ENCODE measurements around the gene HELB. TPM values are rescaled to one million over a fixed set of nuclear protein-coding genes. Genes with fewer than 3 reads are reported as not detected.

HELB gene
- polyA plus RNA-seq, 1 donor from 2014 or later: 1.8 TPM

DNA sequence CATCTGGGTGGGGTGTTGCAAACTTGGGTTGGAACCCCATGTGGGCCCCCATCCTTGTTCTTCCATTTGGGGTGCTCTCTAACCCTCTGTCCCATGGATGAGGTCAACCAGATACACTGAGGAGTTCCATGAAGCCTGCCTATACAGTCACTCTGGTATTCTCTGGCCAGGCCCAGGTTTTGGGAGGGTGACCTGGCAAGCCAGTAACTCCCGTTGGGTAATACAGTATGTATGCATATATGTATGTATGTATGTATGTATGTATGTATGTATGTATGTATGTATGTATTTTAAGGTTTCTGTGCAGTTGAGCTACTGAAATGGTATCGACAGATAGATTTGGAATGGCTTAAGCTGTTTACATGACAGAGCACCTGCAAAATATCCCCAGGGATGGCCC, 12.8 kb upstream of the HELB start:
- no peak overlapping the region for H3K9ac ChIP-seq (ENCODE audit: low read length)
- TF ChIP-seq TAF1 (IDR thresholded peaks at IDR 0.05; ENCODE audit: low read depth) (no peak), MXI1 (conservative IDR thresholded peaks at IDR 0.05; ENCODE audit: poor library complexity, severe bottlenecking) (no peak), SMC3 (conservative IDR thresholded peaks at IDR 0.05; ENCODE audit: poor library complexity) (no peak), EZH2 (IDR thresholded peaks at IDR 0.05; ENCODE audit: borderline replicate concordance, insufficient read depth, low read length, poor library complexity, severe bottlenecking) (no peak), EP300 (conservative IDR thresholded peaks at IDR 0.05; ENCODE audit: poor library complexity, severe bottlenecking) (no peak), POLR2AphosphoS5 (IDR thresholded peaks at IDR 0.05) (no peak), RAD21 (conservative IDR thresholded peaks at IDR 0.05) (no peak)
- TF ChIP-seq, protein P1, sequence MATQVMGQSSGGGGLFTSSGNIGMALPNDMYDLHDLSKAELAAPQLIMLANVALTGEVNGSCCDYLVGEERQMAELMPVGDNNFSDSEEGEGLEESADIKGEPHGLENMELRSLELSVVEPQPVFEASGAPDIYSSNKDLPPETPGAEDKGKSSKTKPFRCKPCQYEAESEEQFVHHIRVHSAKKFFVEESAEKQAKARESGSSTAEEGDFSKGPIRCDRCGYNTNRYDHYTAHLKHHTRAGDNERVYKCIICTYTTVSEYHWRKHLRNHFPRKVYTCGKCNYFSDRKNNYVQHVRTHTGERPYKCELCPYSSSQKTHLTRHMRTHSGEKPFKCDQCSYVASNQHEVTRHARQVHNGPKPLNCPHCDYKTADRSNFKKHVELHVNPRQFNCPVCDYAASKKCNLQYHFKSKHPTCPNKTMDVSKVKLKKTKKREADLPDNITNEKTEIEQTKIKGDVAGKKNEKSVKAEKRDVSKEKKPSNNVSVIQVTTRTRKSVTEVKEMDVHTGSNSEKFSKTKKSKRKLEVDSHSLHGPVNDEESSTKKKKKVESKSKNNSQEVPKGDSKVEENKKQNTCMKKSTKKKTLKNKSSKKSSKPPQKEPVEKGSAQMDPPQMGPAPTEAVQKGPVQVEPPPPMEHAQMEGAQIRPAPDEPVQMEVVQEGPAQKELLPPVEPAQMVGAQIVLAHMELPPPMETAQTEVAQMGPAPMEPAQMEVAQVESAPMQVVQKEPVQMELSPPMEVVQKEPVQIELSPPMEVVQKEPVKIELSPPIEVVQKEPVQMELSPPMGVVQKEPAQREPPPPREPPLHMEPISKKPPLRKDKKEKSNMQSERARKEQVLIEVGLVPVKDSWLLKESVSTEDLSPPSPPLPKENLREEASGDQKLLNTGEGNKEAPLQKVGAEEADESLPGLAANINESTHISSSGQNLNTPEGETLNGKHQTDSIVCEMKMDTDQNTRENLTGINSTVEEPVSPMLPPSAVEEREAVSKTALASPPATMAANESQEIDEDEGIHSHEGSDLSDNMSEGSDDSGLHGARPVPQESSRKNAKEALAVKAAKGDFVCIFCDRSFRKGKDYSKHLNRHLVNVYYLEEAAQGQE (IDR thresholded peaks at IDR 0.05; ENCODE audit: borderline replicate concordance): no peak
- TF ChIP-seq, protein P2, sequence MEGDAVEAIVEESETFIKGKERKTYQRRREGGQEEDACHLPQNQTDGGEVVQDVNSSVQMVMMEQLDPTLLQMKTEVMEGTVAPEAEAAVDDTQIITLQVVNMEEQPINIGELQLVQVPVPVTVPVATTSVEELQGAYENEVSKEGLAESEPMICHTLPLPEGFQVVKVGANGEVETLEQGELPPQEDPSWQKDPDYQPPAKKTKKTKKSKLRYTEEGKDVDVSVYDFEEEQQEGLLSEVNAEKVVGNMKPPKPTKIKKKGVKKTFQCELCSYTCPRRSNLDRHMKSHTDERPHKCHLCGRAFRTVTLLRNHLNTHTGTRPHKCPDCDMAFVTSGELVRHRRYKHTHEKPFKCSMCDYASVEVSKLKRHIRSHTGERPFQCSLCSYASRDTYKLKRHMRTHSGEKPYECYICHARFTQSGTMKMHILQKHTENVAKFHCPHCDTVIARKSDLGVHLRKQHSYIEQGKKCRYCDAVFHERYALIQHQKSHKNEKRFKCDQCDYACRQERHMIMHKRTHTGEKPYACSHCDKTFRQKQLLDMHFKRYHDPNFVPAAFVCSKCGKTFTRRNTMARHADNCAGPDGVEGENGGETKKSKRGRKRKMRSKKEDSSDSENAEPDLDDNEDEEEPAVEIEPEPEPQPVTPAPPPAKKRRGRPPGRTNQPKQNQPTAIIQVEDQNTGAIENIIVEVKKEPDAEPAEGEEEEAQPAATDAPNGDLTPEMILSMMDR (IDR thresholded peaks at IDR 0.05; ENCODE audit: poor library complexity, severe bottlenecking): no peak
- no peak overlapping the region for H3K4me3 ChIP-seq (ENCODE audit: low read length)
- H3K79me2 ChIP-seq (replicated peaks; ENCODE audit: insufficient read depth, low read length): no peaks in the 10 kb centered on the region
- no peaks in the 10 kb centered on the region for H3K9me3 ChIP-seq (ENCODE audit: low read length)
- no peak overlapping the region for H3K4me2 ChIP-seq (ENCODE audit: low read length)
- H3K27ac ChIP-seq (ENCODE audit: low read length): no peak overlapping the region
- no peaks in the 10 kb centered on the region for H4K20me1 ChIP-seq (ENCODE audit: insufficient read depth)
- H3K9me2 ChIP-seq (ENCODE audit: insufficient read depth, low read length): no peaks in the 10 kb centered on the region
- H3K36me3 ChIP-seq (ENCODE audit: insufficient read depth, low read length): no peaks in the 10 kb centered on the region
- no peak overlapping the region for H2AFZ ChIP-seq (ENCODE audit: low read depth, low read length)
- H3K27me3 ChIP-seq (ENCODE audit: insufficient read depth, low read depth, low read length): no peaks in the 10 kb centered on the region
- H3F3A ChIP-seq (ENCODE audit: insufficient read depth, low read length, poor library complexity, severe bottlenecking): no peaks in the 10 kb centered on the region

DNA sequence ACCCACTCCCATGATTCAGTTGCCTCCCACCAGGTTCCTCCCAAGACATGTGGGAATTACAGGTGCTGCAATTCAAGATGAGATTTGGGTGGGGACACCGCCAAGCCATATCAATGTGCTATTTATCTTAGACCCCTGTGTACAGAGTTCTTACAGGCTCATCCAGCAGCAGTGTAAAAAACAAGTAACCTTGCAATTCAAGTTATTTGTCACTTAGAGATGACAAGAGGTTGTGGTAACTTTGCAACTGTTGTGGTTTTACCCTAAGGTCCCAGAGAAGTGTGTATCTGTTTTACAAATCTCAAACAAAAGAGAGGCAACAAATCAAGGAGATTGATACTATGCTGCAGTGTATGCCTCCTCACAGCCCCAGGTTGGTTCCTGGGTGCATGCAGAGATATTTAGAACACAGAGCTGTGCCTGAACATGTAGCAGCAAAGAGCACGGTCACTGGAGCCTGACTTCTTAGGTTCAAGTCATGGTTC, 11.5 kb upstream of the HELB start:
- TF ChIP-seq EZH2 (IDR thresholded peaks at IDR 0.05; ENCODE audit: borderline replicate concordance, insufficient read depth, low read length, poor library complexity, severe bottlenecking) (no peak), EP300 (conservative IDR thresholded peaks at IDR 0.05; ENCODE audit: poor library complexity, severe bottlenecking) (no peak), TAF1 (IDR thresholded peaks at IDR 0.05; ENCODE audit: low read depth) (no peak), POLR2AphosphoS5 (IDR thresholded peaks at IDR 0.05) (no peak), MXI1 (conservative IDR thresholded peaks at IDR 0.05; ENCODE audit: poor library complexity, severe bottlenecking) (no peak), SMC3 (conservative IDR thresholded peaks at IDR 0.05; ENCODE audit: poor library complexity) (no peak), RAD21 (conservative IDR thresholded peaks at IDR 0.05) (no peak)
- TF ChIP-seq, protein P1 (IDR thresholded peaks at IDR 0.05; ENCODE audit: borderline replicate concordance): no peak
- TF ChIP-seq, protein P2 (IDR thresholded peaks at IDR 0.05; ENCODE audit: poor library complexity, severe bottlenecking): no peak
- Histone ChIP-seq H3K36me3 (ENCODE audit: insufficient read depth, low read length) (no peaks in the 10 kb centered on the region), H3K79me2 (replicated peaks; ENCODE audit: insufficient read depth, low read length) (no peaks in the 10 kb centered on the region), H3F3A (ENCODE audit: insufficient read depth, low read length, poor library complexity, severe bottlenecking) (no peaks in the 10 kb centered on the region), H3K4me2 (ENCODE audit: low read length) (no peak overlapping the region), H3K9me2 (ENCODE audit: insufficient read depth, low read length) (no peaks in the 10 kb centered on the region), H3K27ac (ENCODE audit: low read length) (no peak overlapping the region), H4K20me1 (ENCODE audit: insufficient read depth) (no peaks in the 10 kb centered on the region), H3K9ac (ENCODE audit: low read length) (no peak overlapping the region), H3K27me3 (ENCODE audit: insufficient read depth, low read depth, low read length) (no peaks in the 10 kb centered on the region), H3K9me3 (ENCODE audit: low read length) (no peaks in the 10 kb centered on the region), H2AFZ (ENCODE audit: low read depth, low read length) (no peak overlapping the region), H3K4me3 (ENCODE audit: low read length) (no peak overlapping the region)
